K562 (cell line): ENCODE results near the gene SYCP2. TPM values are rescaled to one million over a fixed set of nuclear protein-coding genes. Genes with fewer than 3 reads are reported as not detected.

ENCODE experiments used
- ATAC-seq: fragments of 200-7000 bp; cut with Tn5 transposase; 3 replicates; pipeline ENCODE4 v1.9.1; 2020; ENCODE audit warnings: moderate library complexity
- BruUV-seq: library from RNA; stranded (reverse); fragments of 400-500 nt; replicated peaks from 2 replicates; lab custom pipeline; 2021; lab: Mats Ljungman, UMichigan
- CTCF ChIA-PET: fragments of 300-600 bp; formaldehyde crosslinking; extraction: SDS; loops from one replicate; lab custom pipeline; 2021; ENCODE audit warnings: low intra/inter-chr PET ratio; lab: Yijun Ruan, JAX
- POLR2A ChIA-PET: fragments of 300-600, 350-650 bp; sonication (Branson Sonifier 250); formaldehyde crosslinking; extraction: SDS; loops from one replicate; lab custom pipeline; 2021; ENCODE audit warnings: antibody characterized with exemption, inconsistent platforms; lab: Yijun Ruan, JAX
- DNase-seq, 4 experiments: peaks; one replicate each; pipeline versions ENCODE4 v3.0.0 to v3.0.0-alpha.2; 2011 to 2018; ENCODE audit warnings: low spot score in 3 of 4, mixed read lengths in 3 of 4; ENCODE audit errors: extremely low read depth in 1 of 4
- FAIRE-seq: peaks from 2 replicates; lab custom pipeline; 2011; peaks lifted over from hg19 to GRCh38; lab: Jason Lieb, UNC
- H2AFZ ChIP-seq: 2 replicates; pipeline ENCODE4 v1.6.0; 2011; ENCODE audit warnings: low read depth, low read length, control low read depth, inconsistent platforms
- H3K27ac ChIP-seq: fragments of 200-600 bp; 3 replicates; pipeline ENCODE4 v1.8.0; 2011; ENCODE audit warnings: low read depth, mild to moderate bottlenecking, control low read depth, inconsistent platforms, low read length, moderate library complexity, mixed read lengths; ENCODE audit errors: extremely low read depth
- H3K27me3 ChIP-seq, 2 experiments: fragments of 300-600 bp in 1 of 2; 2 replicates in 1 of 2; 3 replicates in 1 of 2; pipeline versions ENCODE4 v1.6.0 to v1.8.0; 2011; ENCODE audit warnings: inconsistent platforms in 2 of 2, low read length in 2 of 2, mild to moderate bottlenecking in 1 of 2, mixed read lengths in 1 of 2, moderate library complexity in 1 of 2; ENCODE audit not compliant: control insufficient read depth in 2 of 2, insufficient read depth in 2 of 2
- H3K36me3 ChIP-seq: fragments of 300-600 bp; 3 replicates; pipeline ENCODE4 v1.8.0; 2011; ENCODE audit warnings: mild to moderate bottlenecking, low read length, inconsistent platforms; ENCODE audit not compliant: control insufficient read depth, insufficient read depth
- H3K4me1 ChIP-seq, 2 experiments: fragments of 200-600 bp in 1 of 2; replicated peaks in 1 of 2; 2 replicates in 1 of 2; 3 replicates in 1 of 2; pipeline versions ENCODE4 v1.5.1 to v1.8.0; 2011; ENCODE audit warnings: inconsistent platforms in 2 of 2, low read length in 2 of 2, mild to moderate bottlenecking in 1 of 2, mixed read lengths in 1 of 2, moderate library complexity in 1 of 2; ENCODE audit not compliant: control insufficient read depth in 2 of 2, insufficient read depth in 2 of 2
- H3K4me2 ChIP-seq: 2 replicates; pipeline ENCODE4 v1.6.1; 2011; ENCODE audit warnings: low read length, control low read depth, inconsistent platforms, mixed read lengths; ENCODE audit not compliant: insufficient read depth
- H3K4me3 ChIP-seq: fragments of 200-600 bp; sonication (generic), shearing (Covaris generic); 2 replicates; pipeline ENCODE4 v1.5.1; 2016; ENCODE audit warnings: control low read depth, inconsistent platforms
- H3K79me2 ChIP-seq: fragments of 200-600 bp; 3 replicates; pipeline ENCODE4 v1.8.0; 2011; ENCODE audit warnings: low read length, inconsistent platforms; ENCODE audit not compliant: control insufficient read depth, insufficient read depth
- H3K9ac ChIP-seq, 2 experiments: 2 replicates each; pipeline versions ENCODE4 v1.6.0 to v1.6.1; 2011; ENCODE audit warnings: low read depth in 2 of 2, low read length in 2 of 2, control low read depth in 1 of 2, inconsistent platforms in 1 of 2, mild to moderate bottlenecking in 1 of 2, mixed read lengths in 1 of 2; ENCODE audit not compliant: insufficient read depth in 1 of 2
- H3K9me1 ChIP-seq: one replicate; pipeline ENCODE4 v1.6.0; 2011; ENCODE audit warnings: inconsistent platforms, mild to moderate bottlenecking, low read length, moderate library complexity; ENCODE audit not compliant: control insufficient read depth, insufficient read depth
- H3K9me3 ChIP-seq: replicated peaks from 2 replicates; pipeline ENCODE4 v1.5.1; 2011; ENCODE audit warnings: low read depth, low read length, inconsistent platforms; ENCODE audit not compliant: control insufficient read depth, insufficient read depth
- H4K20me1 ChIP-seq: replicated peaks from 2 replicates; pipeline ENCODE4 v1.6.1; 2011; ENCODE audit warnings: low read length, inconsistent platforms, mixed read lengths; ENCODE audit not compliant: control insufficient read depth, insufficient read depth
- ARHGAP35 ChIP-seq: fragments of 450-650 bp; IDR thresholded peaks from 2 replicates; pipeline ENCODE4 v1.6.1; 2018; ENCODE audit not compliant: partially characterized antibody
- CHAMP1 ChIP-seq: fragments of 450-650 bp; IDR thresholded peaks from 2 replicates; pipeline ENCODE4 v1.6.1; 2016; ENCODE audit warnings: mild to moderate bottlenecking
- CHD2 ChIP-seq: IDR thresholded peaks from 2 replicates; pipeline ENCODE4 v1.6.1; 2011; ENCODE audit warnings: low read depth, low read length
- DNMT1 ChIP-seq: fragments of 450-650 bp; IDR thresholded peaks from 2 replicates; pipeline ENCODE4 v1.6.1; 2016; ENCODE audit warnings: antibody characterized with exemption, mild to moderate bottlenecking
- E2F1 ChIP-seq: sonication (generic); formaldehyde crosslinking; IDR thresholded peaks from 2 replicates; pipeline ENCODE4 v1.8.1; 2023; ENCODE audit warnings: mild to moderate bottlenecking, missing genetic modification reagents, moderate library complexity
- NFIC ChIP-seq: fragments of 450-650 bp; IDR thresholded peaks from 2 replicates; pipeline ENCODE4 v1.6.1; 2017; ENCODE audit warnings: mild to moderate bottlenecking, inconsistent platforms
- NR2C1 ChIP-seq, 2 experiments: fragments of 450-650 bp; IDR thresholded peaks; 2 replicates each; pipeline ENCODE4 v1.6.1; 2017; ENCODE audit warnings: mild to moderate bottlenecking in 2 of 2, antibody characterized with exemption in 1 of 2, inconsistent platforms in 1 of 2, missing compliant biosample characterization in 1 of 2, missing genetic modification characterization in 1 of 2
- SIRT6 ChIP-seq: IDR thresholded peaks from one replicate; pipeline ENCODE4 v1.6.1; 2012; ENCODE audit warnings: low read depth, mild to moderate bottlenecking, control low read depth, inconsistent platforms, low read length, moderate library complexity
- STAT5A ChIP-seq: IDR thresholded peaks from 2 replicates; pipeline ENCODE4 v1.6.1; 2012; ENCODE audit warnings: low read length, inconsistent platforms, borderline replicate concordance
- TBP ChIP-seq: optimal IDR thresholded peaks from 2 replicates; pipeline ENCODE3; 2011; ENCODE audit warnings: low read depth, low read length, improper control_type of control experiment
- ZNF274 ChIP-seq: IDR thresholded peaks from 2 replicates; pipeline ENCODE4 v1.6.1; 2011; ENCODE audit warnings: low read depth, mild to moderate bottlenecking, low read length, moderate library complexity, borderline replicate concordance
- ZNF79 ChIP-seq: fragments of 250-450 bp; sonication (Bioruptor Pico); IDR thresholded peaks from 2 replicates; pipeline ENCODE4 v1.4.0; 2020; ENCODE audit warnings: low read depth, mild to moderate bottlenecking, moderate library complexity
- WGBS: fragments of 100-300 bp; shearing (Covaris generic); methylation state at CpG from one replicate; pipeline ENCODE4 v1.1.6; 2016; ENCODE audit warnings: low coverage, mixed read lengths; ENCODE audit not compliant: insufficient coverage; ENCODE audit errors: missing lambda C conversion rate; 5-methylcytosine and 5-hydroxymethylcytosine counted together
- in situ Hi-C: fragments of 300-500 bp; cut with MboI; formaldehyde crosslinking; loops from 4 replicates; pipeline ENCODE4 v1.15.0; 2018; ENCODE audit warnings: inconsistent platforms, mixed read lengths
- intact Hi-C: fragments of 100-400 bp; cut with micrococcal nuclease; formaldehyde crosslinking; loops from 2 replicates; pipeline ENCODE4 v1.14.2; 2022
- polyA plus RNA-seq, 8 experiments: library from polyadenylated mRNA; depleted of rRNA in 4 of 8; stranded (reverse) in 5 of 8; unstranded in 3 of 8; fragments of >200 nt; fragmentation: Nextera tagmentation in 2 of 8; fragmentation: Illumina TruSeq in 1 of 8; extraction: Ambion mirVana in 2 of 8; extraction: Trizol in 1 of 8; gene quantifications; 2 replicates each; pipeline versions ENCODE4 v1.2.1 to v1.2.3, GENCODE V29; 2011 to 2014; ENCODE audit warnings: inconsistent platforms in 1 of 8, missing spikeins in 1 of 8
- total RNA-seq, 7 experiments: library from RNA; depleted of rRNA in 6 of 7; stranded (reverse); fragments of >200 nt in 6 of 7; fragmentation: Illumina TruSeq in 2 of 7; extraction: Trizol in 2 of 7; gene quantifications; 2 replicates each; pipeline versions ENCODE4 v1.2.1 to v1.2.3, GENCODE V29; 2011 to 2021; ENCODE audit warnings: low replicate concordance in 1 of 7

The SYCP2 gene
- total and polyA plus RNA-seq, 9 of the 15 experiments (the other 6 are each of a cell fraction or from before 2014, with no cell fraction given): 0.24 to 1.6 (median 0.67) TPM

- in situ Hi-C loops: no loop called here
- intact Hi-C loops: no loop called here
- BruUV-seq: no TSS peak
- no peak overlapping the region for H3K9ac ChIP-seq
- ATAC-seq: no peak
- no peak overlapping the region for H2AFZ ChIP-seq
- WGBS: 2% methylated on average over 3 of the region's 3 CpGs
- no peaks in the 10 kb centered on the region for H3K4me1 ChIP-seq
- H3K27me3 ChIP-seq: peaks cover 0 to 16% of the 10 kb centered on the region in 2 experiments; a peak in 3 of 5 replicates
- FAIRE-seq: no peak
- no peak for DNase-seq
- no peaks in the 10 kb centered on the region for H3K9me1 ChIP-seq
- POLR2A ChIA-PET: interaction anchor here (0.6 kb wide), 1 partner anchor 11 kb away, joined by 3 read pairs; no protein-coding TSS in a partner anchor
- CTCF ChIA-PET: interaction anchor here (0.7 kb wide), 1 partner anchor 12 kb away, joined by 3 read pairs; no protein-coding TSS in a partner anchor
- no peak overlapping the region for H3K27ac ChIP-seq
- no peak overlapping the region for H3K4me3 ChIP-seq
- TF ChIP-seq TBP (no peak), NFIC (no peak), ZNF79 (CRISPR knock-in tag) (no peak), CHAMP1 (no peak), SIRT6 (no peak), DNMT1 (no peak), CHD2 (no peak), NR2C1 (IDR thresholded peaks at IDR 0.05) (no peak), NR2C1 (tag; IDR thresholded peaks at IDR 0.05) (no peak), STAT5A (no peak), E2F1 (no peak), ARHGAP35 (no peak), ZNF274 (no peak)
- H3K36me3 ChIP-seq: no peaks in the 10 kb centered on the region
- no peak overlapping the region for H3K4me2 ChIP-seq
- H3K79me2 ChIP-seq: no peaks in the 10 kb centered on the region
- no peaks in the 10 kb centered on the region for H4K20me1 ChIP-seq
- no peaks in the 10 kb centered on the region for H3K9me3 ChIP-seq
These were observed 101.5 kb downstream of the SYCP2 start for GRCh38 chr20:59831916-59832270.
